ENCODE data around the gene MINDY1.

GRCh38 chr1:151007853-151008243 lies 1.1 kb upstream of the MINDY1 start:
- no peak for TF ChIP-seq CTCF (IDR thresholded peaks at IDR 0.05 in 2 of 3, conservative IDR thresholded peaks at IDR 0.05 in 1 of 3; ENCODE audit: insufficient read depth in 2 of 3, low read depth in 1 of 3, low read length in 3 of 3)
- TF ChIP-seq DDX20 (tag; IDR thresholded peaks at IDR 0.05; ENCODE audit: low read depth) = no peak
- no peak for TF ChIP-seq RFX7 (CRISPR knock-in tag; IDR thresholded peaks at IDR 0.05)
- no peak for TF ChIP-seq ZNF121 (CRISPR knock-in tag; conservative IDR thresholded peaks at IDR 0.05)
- TF ChIP-seq RCOR1 (IDR thresholded peaks at IDR 0.05; ENCODE audit: borderline replicate concordance in 1 of 2, low read depth in 2 of 2, low read length in 2 of 2) = no peak
- no peak for TF ChIP-seq CREB1 (IDR thresholded peaks at IDR 0.05)
- TF ChIP-seq CREB1 (CRISPR knock-in tag; IDR thresholded peaks at IDR 0.05) = no peak
- TF ChIP-seq MYC (IDR thresholded peaks at IDR 0.05; ENCODE audit: low read depth, low read length) = no peak
- no peak for TF ChIP-seq MYC (CRISPR knock-in tag; IDR thresholded peaks at IDR 0.05; ENCODE audit: borderline replicate concordance, low read depth)
- no peak for TF ChIP-seq ELF1 (tag; IDR thresholded peaks at IDR 0.05)

All from K562 (cell line).